ENCODE results near the gene ZNF319. TPM values are rescaled to one million over a fixed set of nuclear protein-coding genes. Genes with fewer than 3 reads are reported as not detected.

ZNF319 gene
- total and polyA plus RNA-seq, 10 of the 15 experiments (the other 5 are each of a cell fraction or from before 2014, with no cell fraction given) = 0.29 to 7.4 (median 1.7) TPM

DNA sequence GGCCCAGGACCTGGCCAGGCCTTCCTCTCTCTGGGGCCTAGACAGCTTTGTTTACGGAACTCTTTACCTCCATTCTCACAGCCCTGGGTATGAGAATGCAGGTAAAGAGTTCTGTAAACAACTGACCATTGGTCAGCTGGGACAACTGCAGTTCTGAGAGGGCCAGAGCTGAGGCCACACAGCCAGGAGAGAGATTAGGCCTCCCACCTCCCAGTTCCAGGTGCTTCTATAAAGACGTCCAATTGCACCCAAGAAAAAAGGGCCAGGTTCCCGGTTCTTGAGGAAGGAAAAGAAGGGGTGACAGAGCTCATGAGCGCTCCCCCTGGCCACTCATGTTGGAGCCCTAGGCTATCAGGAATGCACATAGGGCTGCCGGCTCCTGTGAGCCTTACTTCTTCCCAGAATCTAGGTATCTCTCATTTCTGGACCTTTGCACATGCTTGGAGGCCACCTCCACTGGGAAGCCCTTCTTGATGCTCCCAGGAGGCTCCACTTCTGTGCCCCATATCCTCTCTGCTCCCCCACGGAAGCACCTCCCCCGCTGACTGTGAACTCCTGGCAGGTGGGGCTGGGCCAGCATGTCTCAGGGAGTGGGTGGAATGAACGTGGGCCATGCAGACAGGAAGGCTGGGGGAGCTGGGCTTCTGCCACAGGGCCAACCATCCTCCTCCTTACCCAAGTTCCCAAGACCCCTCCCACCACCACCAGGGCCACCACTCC is 42.6 kb downstream of the ZNF319 start:
- no peak for DNase-seq (ENCODE audit: low read depth, low spot score)
- ChIA-PET CTCF (no interaction called here), RAD21 (ENCODE audit: unreplicated experiment) (no interaction called here), POLR2A (no interaction called here), SMC1A (ENCODE audit: uncharacterized antibody, unreplicated experiment) (interaction anchor here (1.1 kb wide), 1 partner anchor 25 kb away, joined by 3 read pairs; no protein-coding TSS in a partner anchor)
- Histone ChIP-seq H3K36me3 (ENCODE audit: control insufficient read depth in 2 of 2, insufficient read depth in 2 of 2, low read length in 1 of 2) (no peaks in the 10 kb centered on the region), H3K27ac (ENCODE audit: control insufficient read depth, insufficient read depth) (no peak overlapping the region), H3K9me3 (replicated peaks; ENCODE audit: control insufficient read depth, insufficient read depth, low read length) (no peaks in the 10 kb centered on the region), H3K4me3 (no peak overlapping the region), H4K20me1 (ENCODE audit: control insufficient read depth, insufficient read depth) (no peaks in the 10 kb centered on the region), H2AFZ (ENCODE audit: control insufficient read depth, low read depth, low read length) (no peak overlapping the region), H3K9ac (ENCODE audit: control insufficient read depth, insufficient read depth, low read length) (no peak overlapping the region), H3K79me2 (ENCODE audit: control insufficient read depth, insufficient read depth, low read length) (no peaks in the 10 kb centered on the region), H3K27me3 (replicated peaks in 1 of 2; ENCODE audit: control insufficient read depth in 2 of 2, insufficient read depth in 2 of 2, low read length in 1 of 2) (no peaks in the 10 kb centered on the region), H3K4me1 (ENCODE audit: control insufficient read depth, insufficient read depth, low read length) (0 out of 2 replicates have a peak, but pooled peaks cover 2% of the 10 kb centered on the region), H3K4me2 (ENCODE audit: control insufficient read depth, insufficient read depth) (no peak overlapping the region)
- in situ Hi-C loops (cut with MboI) = no loop called here
- BruUV-seq (replicated peaks) = no TSS peak
- no peak for TF ChIP-seq YBX1 (IDR thresholded peaks at IDR 0.05)
- no peak for TF ChIP-seq KAT2A (conservative IDR thresholded peaks at IDR 0.05; ENCODE audit: control insufficient read depth, low read depth, low read length)
- TF ChIP-seq, protein P1, sequence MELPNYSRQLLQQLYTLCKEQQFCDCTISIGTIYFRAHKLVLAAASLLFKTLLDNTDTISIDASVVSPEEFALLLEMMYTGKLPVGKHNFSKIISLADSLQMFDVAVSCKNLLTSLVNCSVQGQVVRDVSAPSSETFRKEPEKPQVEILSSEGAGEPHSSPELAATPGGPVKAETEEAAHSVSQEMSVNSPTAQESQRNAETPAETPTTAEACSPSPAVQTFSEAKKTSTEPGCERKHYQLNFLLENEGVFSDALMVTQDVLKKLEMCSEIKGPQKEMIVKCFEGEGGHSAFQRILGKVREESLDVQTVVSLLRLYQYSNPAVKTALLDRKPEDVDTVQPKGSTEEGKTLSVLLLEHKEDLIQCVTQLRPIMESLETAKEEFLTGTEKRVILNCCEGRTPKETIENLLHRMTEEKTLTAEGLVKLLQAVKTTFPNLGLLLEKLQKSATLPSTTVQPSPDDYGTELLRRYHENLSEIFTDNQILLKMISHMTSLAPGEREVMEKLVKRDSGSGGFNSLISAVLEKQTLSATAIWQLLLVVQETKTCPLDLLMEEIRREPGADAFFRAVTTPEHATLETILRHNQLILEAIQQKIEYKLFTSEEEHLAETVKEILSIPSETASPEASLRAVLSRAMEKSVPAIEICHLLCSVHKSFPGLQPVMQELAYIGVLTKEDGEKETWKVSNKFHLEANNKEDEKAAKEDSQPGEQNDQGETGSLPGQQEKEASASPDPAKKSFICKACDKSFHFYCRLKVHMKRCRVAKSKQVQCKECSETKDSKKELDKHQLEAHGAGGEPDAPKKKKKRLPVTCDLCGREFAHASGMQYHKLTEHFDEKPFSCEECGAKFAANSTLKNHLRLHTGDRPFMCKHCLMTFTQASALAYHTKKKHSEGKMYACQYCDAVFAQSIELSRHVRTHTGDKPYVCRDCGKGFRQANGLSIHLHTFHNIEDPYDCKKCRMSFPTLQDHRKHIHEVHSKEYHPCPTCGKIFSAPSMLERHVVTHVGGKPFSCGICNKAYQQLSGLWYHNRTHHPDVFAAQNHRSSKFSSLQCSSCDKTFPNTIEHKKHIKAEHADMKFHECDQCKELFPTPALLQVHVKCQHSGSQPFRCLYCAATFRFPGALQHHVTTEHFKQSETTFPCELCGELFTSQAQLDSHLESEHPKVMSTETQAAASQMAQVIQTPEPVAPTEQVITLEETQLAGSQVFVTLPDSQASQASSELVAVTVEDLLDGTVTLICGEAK (IDR thresholded peaks at IDR 0.05; ENCODE audit: borderline replicate concordance) = no peak
- TF ChIP-seq, protein P2, sequence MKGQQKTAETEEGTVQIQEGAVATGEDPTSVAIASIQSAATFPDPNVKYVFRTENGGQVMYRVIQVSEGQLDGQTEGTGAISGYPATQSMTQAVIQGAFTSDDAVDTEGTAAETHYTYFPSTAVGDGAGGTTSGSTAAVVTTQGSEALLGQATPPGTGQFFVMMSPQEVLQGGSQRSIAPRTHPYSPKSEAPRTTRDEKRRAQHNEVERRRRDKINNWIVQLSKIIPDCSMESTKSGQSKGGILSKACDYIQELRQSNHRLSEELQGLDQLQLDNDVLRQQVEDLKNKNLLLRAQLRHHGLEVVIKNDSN (IDR thresholded peaks at IDR 0.05; ENCODE audit: borderline replicate concordance, extremely low read length, insufficient read depth, low read depth, low read length) = no peak
- TF ChIP-seq IRF4 (IDR thresholded peaks at IDR 0.05; ENCODE audit: low read depth, low read length) = no peak
- TF ChIP-seq WRNIP1 (IDR thresholded peaks at IDR 0.05; ENCODE audit: borderline replicate concordance, low read depth, low read length) = no peak
- FAIRE-seq = no peak
- WGBS (ENCODE audit: insufficient coverage, insufficient replicate concordance, low lambda C conversion rate, missing lambda C conversion rate) = 25% methylated on average over 8 of the region's 8 CpGs
- ATAC-seq = no peak
- intact Hi-C loops (cut with micrococcal nuclease; ENCODE audit: unreplicated experiment) = no loop called here

Data from GM12878 (cell line).